ENCODE results near the gene PGRMC2.

The PGRMC2 gene

GRCh38 chr4:128298852-128299251 lies 11.2 kb upstream of the PGRMC2 start:
- no peak for DNase-seq (ENCODE audit: low read depth)

- no peak for DNase-seq (ENCODE audit: low read depth)
These were observed 10.6 kb upstream of the PGRMC2 start for GRCh38 chr4:128298146-128298758.

- DNase-seq (ENCODE audit: low read depth): no peak
These were observed 7.6 kb upstream of the PGRMC2 start for GRCh38 chr4:128295255-128295654.

GRCh38 chr4:128294464-128294863 lies 6.9 kb upstream of the PGRMC2 start:
- DNase-seq (ENCODE audit: low read depth): no peak

GRCh38 chr4:128292349-128292748 lies 4.7 kb upstream of the PGRMC2 start:
- DNase-seq (ENCODE audit: low read depth): no peak

- no peak for DNase-seq (ENCODE audit: low read depth)
These were observed 3.5 kb upstream of the PGRMC2 start for GRCh38 chr4:128291096-128291495.

GRCh38 chr4:128290526-128290925 lies 2.9 kb upstream of the PGRMC2 start:
- no peak for DNase-seq (ENCODE audit: low read depth)

- no peak for DNase-seq (ENCODE audit: low read depth)
These were observed 2.0 kb upstream of the PGRMC2 start for GRCh38 chr4:128289523-128290158.

GRCh38 chr4:128288689-128289106 lies 1.1 kb upstream of the PGRMC2 start:
- DNase-seq (ENCODE audit: low read depth): no peak

- peak; percentile 99 for DNase-seq (ENCODE audit: low read depth)
These were observed 467 bp upstream of the PGRMC2 start for GRCh38 chr4:128287871-128288688.

GRCh38 chr4:128286474-128287058 lies 1.0 kb downstream of the PGRMC2 start:
- no peak for DNase-seq (ENCODE audit: low read depth)

- DNase-seq (ENCODE audit: low read depth): no peak
These were observed 2.3 kb downstream of the PGRMC2 start for GRCh38 chr4:128285085-128285997.

- no peak for DNase-seq (ENCODE audit: low read depth)
These were observed 3.3 kb downstream of the PGRMC2 start for GRCh38 chr4:128284317-128284716.

- no peak for DNase-seq (ENCODE audit: low read depth)
These were observed 4.5 kb downstream of the PGRMC2 start for GRCh38 chr4:128283071-128283470.

GRCh38 chr4:128282516-128282915 lies 5.1 kb downstream of the PGRMC2 start:
- DNase-seq (ENCODE audit: low read depth): no peak

GRCh38 chr4:128281354-128281753 lies 6.3 kb downstream of the PGRMC2 start:
- DNase-seq (ENCODE audit: low read depth): no peak

GRCh38 chr4:128279624-128280225 lies 7.9 kb downstream of the PGRMC2 start:
- no peak for DNase-seq (ENCODE audit: low read depth)

GRCh38 chr4:128277856-128278255 lies 9.8 kb downstream of the PGRMC2 start:
- DNase-seq (ENCODE audit: low read depth): no peak

GRCh38 chr4:128275346-128275745 lies 12.3 kb downstream of the PGRMC2 start:
- DNase-seq (ENCODE audit: low read depth): no peak

GRCh38 chr4:128271551-128271950 lies 16.1 kb downstream of the PGRMC2 start:
- DNase-seq (ENCODE audit: low read depth): no peak

GRCh38 chr4:128268970-128269369 lies 18.6 kb downstream of the PGRMC2 start:
- no peak for DNase-seq (ENCODE audit: low read depth)

Data from stimulated activated CD8-positive, alpha-beta memory T cell treated with anti-CD3 and anti-CD28 coated beads, Interleukin-12 subunit alpha, Interleukin-12 subunit beta, amount 100 ng/mL, for 4 hours (primary cell).